A673 (cell line): Measurements from ENCODE around the gene PIGQ. TPM values are rescaled to one million over a fixed set of nuclear protein-coding genes. Genes with fewer than 3 reads are reported as not detected.

Source experiments
- BruUV-seq: library from RNA; stranded (reverse); fragments of 400-500 nt; replicated peaks from 2 replicates; lab custom pipeline; 2021; lab: Mats Ljungman, UMichigan
- CTCF ChIA-PET: fragments of 300-600 bp; sonication (Branson Sonifier 250); formaldehyde crosslinking; loops from one replicate; lab custom pipeline; 2022; ENCODE audit warnings: antibody characterized with exemption; lab: Charles Lee
- POLR2A ChIA-PET: fragments of 300-600 bp; sonication (Branson Sonifier 250); formaldehyde crosslinking; loops from one replicate; lab custom pipeline; 2022; ENCODE audit warnings: antibody characterized with exemption; ENCODE audit not compliant: low non-redundant PET; lab: Charles Lee
- DNase-seq: peaks from one replicate; pipeline ENCODE4 v3.0.0-alpha.2; 2015; ENCODE audit warnings: low spot score
- H3K27ac ChIP-seq: fragments of 200-600 bp; sonication (generic); 2 replicates; pipeline ENCODE4 v1.5.1; 2016; ENCODE audit warnings: mixed run types, low read depth, mild to moderate bottlenecking, mixed read lengths, antibody characterized with exemption, low read length; ENCODE audit not compliant: poor library complexity, severe bottlenecking
- H3K27me3 ChIP-seq: fragments of 200-600 bp; sonication (generic); replicated peaks from 2 replicates; pipeline ENCODE4 v1.6.1; 2017; ENCODE audit warnings: mixed run types, low read depth, mild to moderate bottlenecking, mixed read lengths, antibody characterized with exemption, low read length; ENCODE audit not compliant: insufficient read depth, poor library complexity
- H3K36me3 ChIP-seq: fragments of 200-600 bp; sonication (generic); 2 replicates; pipeline ENCODE4 v1.6.1; 2016; ENCODE audit warnings: mixed run types, mild to moderate bottlenecking, mixed read lengths, antibody characterized with exemption, low read length; ENCODE audit not compliant: insufficient read depth, poor library complexity, severe bottlenecking
- H3K4me1 ChIP-seq: fragments of 200-600 bp; sonication (generic); 2 replicates; pipeline ENCODE4 v1.6.1; 2017; ENCODE audit warnings: mixed run types, mild to moderate bottlenecking, mixed read lengths, antibody characterized with exemption, low read length; ENCODE audit not compliant: insufficient read depth, poor library complexity, severe bottlenecking
- H3K4me3 ChIP-seq: fragments of 200-600 bp; sonication (generic); 2 replicates; pipeline ENCODE4 v1.5.1; 2016; ENCODE audit warnings: low read depth, mixed run types, mild to moderate bottlenecking, mixed read lengths, low read length; ENCODE audit not compliant: poor library complexity, severe bottlenecking
- H3K9me3 ChIP-seq: fragments of 200-600 bp; sonication (generic); 2 replicates; pipeline ENCODE4 v1.6.1; 2016; ENCODE audit warnings: mixed run types, low read depth, mild to moderate bottlenecking, mixed read lengths, antibody characterized with exemption, low read length; ENCODE audit not compliant: poor library complexity, severe bottlenecking
- CTCF ChIP-seq: fragments of 300-800, 200-600 bp; sonication (generic); conservative IDR thresholded peaks from 2 replicates; pipeline ENCODE4 v1.5.1; 2017; ENCODE audit warnings: low read depth, mild to moderate bottlenecking, antibody characterized with exemption, low read length, moderate library complexity, mixed read lengths
- EZH2 ChIP-seq: fragments of 200-600 bp; sonication (generic); IDR thresholded peaks from 2 replicates; pipeline ENCODE4 v1.6.1; 2017; ENCODE audit warnings: borderline replicate concordance, low read depth, mild to moderate bottlenecking, mixed read lengths, antibody characterized with exemption, low read length; ENCODE audit not compliant: poor library complexity, severe bottlenecking
- intact Hi-C: fragments of 100-400 bp; cut with micrococcal nuclease; formaldehyde crosslinking; loops from one replicate; pipeline ENCODE4 v1.10.0; 2022; ENCODE audit not compliant: unreplicated experiment
- total RNA-seq: library from RNA; stranded (reverse); gene quantifications from 2 replicates; pipeline ENCODE4 v1.2.3, GENCODE V29; 2021

The PIGQ gene
- total RNA-seq, 1 experiment from 2014 or later, result 59.4 TPM

GRCh38 chr16:588889-589657 is 19.3 kb downstream of the PIGQ start:
- CTCF ChIA-PET, result interaction anchor here (1.2 kb wide), 1 partner anchor 9 kb away, joined by 3 read pairs; no protein-coding TSS in a partner anchor
- peak; percentile 96 for DNase-seq
- peak overlapping the region; percentile 99 for H3K27ac ChIP-seq
- no peaks in the 10 kb centered on the region for H3K9me3 ChIP-seq
- intact Hi-C loops, result loop anchor here (5.0 kb wide), 1 partner anchor 48 kb away; the partner anchor contains the start of gene METTL26
- H3K4me3 ChIP-seq, result peak overlapping the region; percentile 94
- TF ChIP-seq CTCF (no peak), EZH2 (no peak)
- POLR2A ChIA-PET, result no interaction called here
- peaks cover 32% of the 10 kb centered on the region for H3K4me1 ChIP-seq
- BruUV-seq, result no TSS peak
- no peaks in the 10 kb centered on the region for H3K36me3 ChIP-seq
- H3K27me3 ChIP-seq, result no peaks in the 10 kb centered on the region

- H3K27ac ChIP-seq, result peak within 1 kb of the TSS; percentile 99
- peak; percentile 99 for DNase-seq
- H3K4me3 ChIP-seq, result peak within 1 kb of the TSS; percentile 94
- BruUV-seq, result no TSS peak
- ChIA-PET CTCF (no interaction called here), POLR2A (no interaction called here)
- H3K27me3 ChIP-seq, result no peaks in the 10 kb centered on the region
- TF ChIP-seq CTCF (no peak), EZH2 (no peak)
- intact Hi-C loops, result loop anchor here (5.0 kb wide), 1 partner anchor 48 kb away; the partner anchor contains the start of gene METTL26
- H3K36me3 ChIP-seq, result no peaks in the 10 kb centered on the region
- H3K4me1 ChIP-seq, result peaks cover 29% of the 10 kb centered on the region
- H3K9me3 ChIP-seq, result no peaks in the 10 kb centered on the region
These were observed 20.0 kb downstream of the PIGQ start, which contains the start of gene RAB40C for GRCh38 chr16:589658-590187. Gene RAB40C (plus strand): TSS chr16:590066. CDS start chr16:590292, 226 bp downstream.

GRCh38 chr16:590188-590814 is 20.5 kb downstream of the PIGQ start:
- Histone ChIP-seq H3K27ac (peak overlapping the region; percentile 77), H3K9me3 (no peaks in the 10 kb centered on the region), H3K36me3 (no peaks in the 10 kb centered on the region), H3K4me1 (peaks cover 29% of the 10 kb centered on the region), H3K27me3 (no peaks in the 10 kb centered on the region), H3K4me3 (peak overlapping the region; percentile 94)
- intact Hi-C loops, result no loop called here
- peak; percentile 37 for DNase-seq
- no TSS peak for BruUV-seq
- POLR2A ChIA-PET, result no interaction called here
- TF ChIP-seq CTCF (no peak), EZH2 (no peak)
- CTCF ChIA-PET, result no interaction called here
